ENCODE data around the gene HMGXB3. TPM values are rescaled to one million over a fixed set of nuclear protein-coding genes. Genes with fewer than 3 reads are reported as not detected.
A peak's percentile ranks its signal among the peaks of the same experiment; 100 is the strongest.

Gene HMGXB3
- total RNA-seq, 2 donors from 2014 or later, result 32.2 to 34.6 TPM

GRCh38 chr5:150052956-150053712 is 52.6 kb downstream of the HMGXB3 start:
- peak overlapping the region; percentile 20 for H3K27ac Mint-ChIP-seq
- peaks cover 6 to 23% of the 10 kb centered on the region in 2 donors for H3K36me3 Mint-ChIP-seq (ENCODE audit: insufficient read depth in 2 of 2)
- H3K9me3 Mint-ChIP-seq, result no peaks in the 10 kb centered on the region
- H3K27me3 Mint-ChIP-seq (ENCODE audit: low read depth), result no peaks in the 10 kb centered on the region
- DNase-seq (peak in 1 of 2 donors; percentile 14), ATAC-seq (replicated peaks in 1 of 2) (peak; percentile 40 to 61)
- peaks cover 10% of the 10 kb centered on the region for H3K4me1 Mint-ChIP-seq (ENCODE audit: low read depth)
- H3K4me3 Mint-ChIP-seq, result no peak overlapping the region

GRCh38 chr5:150053713-150054392 is 53.3 kb downstream of the HMGXB3 start:
- ATAC-seq (replicated peaks in 1 of 2) (no peak), DNase-seq (no peak)
- Mint-ChIP-seq H3K4me1 (ENCODE audit: low read depth) (peaks cover 10% of the 10 kb centered on the region), H3K27me3 (ENCODE audit: low read depth) (no peaks in the 10 kb centered on the region), H3K27ac (no peak overlapping the region), H3K4me3 (no peak overlapping the region), H3K36me3 (ENCODE audit: insufficient read depth in 2 of 2) (peaks cover 6 to 17% of the 10 kb centered on the region in 2 donors), H3K9me3 (no peaks in the 10 kb centered on the region)

- Mint-ChIP-seq H3K27ac (no peak overlapping the region), H3K4me1 (ENCODE audit: low read depth) (peaks cover 10% of the 10 kb centered on the region), H3K9me3 (no peaks in the 10 kb centered on the region), H3K4me3 (no peak overlapping the region), H3K27me3 (ENCODE audit: low read depth) (no peaks in the 10 kb centered on the region), H3K36me3 (ENCODE audit: insufficient read depth in 2 of 2) (peaks cover 4 to 10% of the 10 kb centered on the region in 2 donors)
- no peak for ATAC-seq (replicated peaks in 1 of 2)
- no peak for DNase-seq
Observed at GRCh38 chr5:150054569-150054968, 54.0 kb downstream of the HMGXB3 start.

- Mint-ChIP-seq H3K9me3 (no peaks in the 10 kb centered on the region), H3K27ac (no peak overlapping the region), H3K27me3 (ENCODE audit: low read depth) (no peaks in the 10 kb centered on the region), H3K4me3 (no peak overlapping the region), H3K36me3 (ENCODE audit: insufficient read depth in 2 of 2) (peaks cover 4 to 7% of the 10 kb centered on the region in 2 donors), H3K4me1 (ENCODE audit: low read depth) (peaks cover 10% of the 10 kb centered on the region)
- ATAC-seq (replicated peaks in 1 of 2) (no peak), DNase-seq (no peak)
Observed at GRCh38 chr5:150055326-150056074, 55.0 kb downstream of the HMGXB3 start.

- Mint-ChIP-seq H3K4me3 (no peak overlapping the region), H3K36me3 (ENCODE audit: insufficient read depth in 2 of 2) (peaks cover 3 to 6% of the 10 kb centered on the region in 2 donors), H3K27me3 (ENCODE audit: low read depth) (no peaks in the 10 kb centered on the region), H3K27ac (no peak overlapping the region), H3K9me3 (no peaks in the 10 kb centered on the region), H3K4me1 (ENCODE audit: low read depth) (peaks cover 10% of the 10 kb centered on the region)
- no peak for DNase-seq
- ATAC-seq (replicated peaks in 1 of 2), result no peak
Observed at GRCh38 chr5:150056075-150056443, 55.5 kb downstream of the HMGXB3 start.

- Mint-ChIP-seq H3K4me3 (no peak overlapping the region), H3K27ac (no peak overlapping the region), H3K4me1 (ENCODE audit: low read depth) (peaks cover 10% of the 10 kb centered on the region), H3K9me3 (no peaks in the 10 kb centered on the region), H3K27me3 (ENCODE audit: low read depth) (no peaks in the 10 kb centered on the region), H3K36me3 (ENCODE audit: insufficient read depth in 2 of 2) (peaks cover 2 to 3% of the 10 kb centered on the region in 2 donors)
- DNase-seq, result no peak
- ATAC-seq (replicated peaks in 1 of 2), result no peak
Observed at GRCh38 chr5:150057052-150057451, 56.5 kb downstream of the HMGXB3 start.

- DNase-seq (no peak), ATAC-seq (replicated peaks in 1 of 2) (no peak)
- H3K27ac Mint-ChIP-seq, result no peak overlapping the region
- H3K4me1 Mint-ChIP-seq (ENCODE audit: low read depth), result peaks cover 10% of the 10 kb centered on the region
- H3K36me3 Mint-ChIP-seq (ENCODE audit: insufficient read depth in 2 of 2), result peaks cover 2 to 3% of the 10 kb centered on the region in 2 donors
- no peaks in the 10 kb centered on the region for H3K9me3 Mint-ChIP-seq
- H3K27me3 Mint-ChIP-seq (ENCODE audit: low read depth), result no peaks in the 10 kb centered on the region
- no peak overlapping the region for H3K4me3 Mint-ChIP-seq
Observed at GRCh38 chr5:150057511-150057910, 57.0 kb downstream of the HMGXB3 start.

GRCh38 chr5:150057996-150058395 is 57.5 kb downstream of the HMGXB3 start:
- DNase-seq, result no peak
- peaks cover 7% of the 10 kb centered on the region for H3K4me1 Mint-ChIP-seq (ENCODE audit: low read depth)

GRCh38 chr5:150058480-150059126 is 58.1 kb downstream of the HMGXB3 start:
- DNase-seq, result no peak
- Mint-ChIP-seq H3K27ac (no peak overlapping the region), H3K4me3 (no peak overlapping the region), H3K36me3 (ENCODE audit: insufficient read depth in 2 of 2) (no peaks in the 10 kb centered on the region), H3K4me1 (ENCODE audit: low read depth) (peaks cover under 1% of the 10 kb centered on the region), H3K27me3 (ENCODE audit: low read depth) (peaks cover 6% of the 10 kb centered on the region), H3K9me3 (no peaks in the 10 kb centered on the region)
- ATAC-seq (replicated peaks in 1 of 2), result peak in 1 of 2 donors; percentile 39

More at GRCh38 chr5:150057996-150058395, 57.5 kb downstream of the HMGXB3 start:
- no peak for ATAC-seq (replicated peaks in 1 of 2)
- H3K9me3 Mint-ChIP-seq, result no peaks in the 10 kb centered on the region
- H3K36me3 Mint-ChIP-seq (ENCODE audit: insufficient read depth in 2 of 2), result peaks cover 1 to 2% of the 10 kb centered on the region in 2 donors
- no peak overlapping the region for H3K27ac Mint-ChIP-seq
- no peak overlapping the region for H3K4me3 Mint-ChIP-seq
- peaks cover under 1% of the 10 kb centered on the region for H3K27me3 Mint-ChIP-seq (ENCODE audit: low read depth)

GRCh38 chr5:150059623-150060022 is 59.1 kb downstream of the HMGXB3 start:
- Mint-ChIP-seq H3K27ac (no peak overlapping the region), H3K4me3 (no peak overlapping the region), H3K36me3 (ENCODE audit: insufficient read depth in 2 of 2) (no peaks in the 10 kb centered on the region), H3K27me3 (ENCODE audit: low read depth) (peaks cover 7% of the 10 kb centered on the region), H3K9me3 (no peaks in the 10 kb centered on the region), H3K4me1 (ENCODE audit: low read depth) (no peaks in the 10 kb centered on the region)
- DNase-seq (no peak), ATAC-seq (replicated peaks in 1 of 2) (no peak)

- no peak overlapping the region for H3K4me3 Mint-ChIP-seq
- no peak overlapping the region for H3K27ac Mint-ChIP-seq
- H3K4me1 Mint-ChIP-seq (ENCODE audit: low read depth), result no peaks in the 10 kb centered on the region
- H3K27me3 Mint-ChIP-seq (ENCODE audit: low read depth), result peaks cover 7% of the 10 kb centered on the region
- DNase-seq (no peak), ATAC-seq (replicated peaks in 1 of 2) (no peak)
- H3K9me3 Mint-ChIP-seq, result no peaks in the 10 kb centered on the region
- H3K36me3 Mint-ChIP-seq (ENCODE audit: insufficient read depth in 2 of 2), result no peaks in the 10 kb centered on the region
Observed at GRCh38 chr5:150060471-150060870, 59.9 kb downstream of the HMGXB3 start.

- ATAC-seq (replicated peaks in 1 of 2), result no peak
- DNase-seq, result no peak
- Mint-ChIP-seq H3K36me3 (ENCODE audit: insufficient read depth in 2 of 2) (no peaks in the 10 kb centered on the region), H3K27me3 (ENCODE audit: low read depth) (peaks cover 7% of the 10 kb centered on the region), H3K4me3 (no peak overlapping the region), H3K27ac (no peak overlapping the region), H3K9me3 (no peaks in the 10 kb centered on the region), H3K4me1 (ENCODE audit: low read depth) (peaks cover 7% of the 10 kb centered on the region)
Observed at GRCh38 chr5:150061538-150061995, 61.0 kb downstream of the HMGXB3 start.
